Effector CD8-positive, alpha-beta T cell (primary cell): ENCODE measurements around the gene TMEM204.
"Not testable (repeated sequence)": the region's sequence is repeated elsewhere in the genome, so short reads cannot be mapped to it uniquely, and the experiment has no call there.

Experiments used
- DNase-seq: peaks from one replicate; lab custom pipeline; 2025; lab: John Stamatoyannopoulos, UW

TMEM204 gene

GRCh38 chr16:1592446-1592845 lies 59.0 kb downstream of the TMEM204 start:
- DNase-seq, result no peak

GRCh38 chr16:1595511-1595910 lies 62.0 kb downstream of the TMEM204 start:
- DNase-seq, result not testable (repeated sequence)

GRCh38 chr16:1596516-1596915 lies 63.0 kb downstream of the TMEM204 start:
- no peak for DNase-seq

GRCh38 chr16:1597154-1597553 lies 63.7 kb downstream of the TMEM204 start:
- DNase-seq, result no peak

GRCh38 chr16:1601031-1601430 lies 67.6 kb downstream of the TMEM204 start:
- DNase-seq, result no peak

GRCh38 chr16:1601489-1601888 lies 68.0 kb downstream of the TMEM204 start:
- no peak for DNase-seq

- DNase-seq, result no peak
Measured at GRCh38 chr16:1602285-1602684, 68.8 kb downstream of the TMEM204 start.
